ENCODE results near the gene PNMA6E. TPM values are rescaled to one million over a fixed set of nuclear protein-coding genes. Genes with fewer than 3 reads are reported as not detected.

The PNMA6E gene
- total RNA-seq, 1 donor from 2014 or later, result not detected

Small RNA genes lying within 50 kb of the gene (small RNA-seq; reads per million reads assigned to genes)
- gene AC152007.1 (ENCODE audit: low replicate concordance) (not detected), gene RN7SL667P (ENCODE audit: low replicate concordance) (not detected)

Other genes with a start within 250 kb of the PNMA6E start
- not detected for gene MAGEA1, start 222.1 kb downstream of the PNMA6E start, total RNA-seq
- gene PNMA6F, start 79.6 kb downstream of the PNMA6E start, total RNA-seq, result 0.49 TPM
- gene ZNF275, start 67.2 kb downstream of the PNMA6E start, total RNA-seq, result 9.1 TPM
- 0.98 TPM for gene ZFP92, start 10.1 kb upstream of the PNMA6E start, total RNA-seq
- 0.25 TPM for gene TREX2, start 44.7 kb upstream of the PNMA6E start, total RNA-seq
- 6.9 TPM for gene HAUS7, start 69.2 kb upstream of the PNMA6E start, total RNA-seq
- gene BGN, start 93.6 kb upstream of the PNMA6E start, total RNA-seq, result 4.4 TPM
- gene ATP2B3, start 116.3 kb upstream of the PNMA6E start, total RNA-seq, result 7.1 TPM
- 13.8 TPM for gene CCNQ, start 197.8 kb upstream of the PNMA6E start, total RNA-seq
- gene DUSP9, start 245.9 kb upstream of the PNMA6E start, total RNA-seq, result 1.7 TPM

All from temporal lobe (tissue), 2 donors.